Naive thymus-derived CD4-positive, alpha-beta T cell (primary cell): ENCODE data around the gene RHOBTB1. TPM values are rescaled to one million over a fixed set of nuclear protein-coding genes. Genes with fewer than 3 reads are reported as not detected.
A peak's percentile ranks its signal among the peaks of the same experiment; 100 is the strongest.

ENCODE experiments used
- ATAC-seq: fragments of 150-1000 bp; cut with Tn5 transposase; 2 replicates; pipeline ENCODE4 v1.10.0; 2021; ENCODE audit warnings: mild to moderate bottlenecking, moderate library complexity
- CTCF ChIA-PET: fragments of 350-600 bp; sonication (Branson Sonifier 250); formaldehyde crosslinking; loops from one replicate; lab custom pipeline; 2021; ENCODE audit warnings: antibody characterized with exemption; lab: Charles Lee
- POLR2A ChIA-PET: fragments of 350-600 bp; sonication (Branson Sonifier 250); formaldehyde crosslinking; loops from one replicate; lab custom pipeline; 2021; ENCODE audit warnings: antibody characterized with exemption, inconsistent platforms; lab: Charles Lee
- DNase-seq, 9 donors: peaks; one replicate each; pipeline versions ENCODE4 v3.0.0 to v3.0.0-alpha.2; 2020 to 2022; ENCODE audit warnings: mixed read lengths in 1 of 9
- H3K27ac ChIP-seq: one replicate; pipeline ENCODE4 v1.7.0; 2013; ENCODE audit warnings: mild to moderate bottlenecking, low read depth, low read length, moderate library complexity
- H3K27me3 ChIP-seq, 2 donors: one replicate each; pipeline ENCODE4 v1.7.0; 2013; ENCODE audit warnings: low read length in 2 of 2, mild to moderate bottlenecking in 2 of 2, moderate library complexity in 2 of 2; ENCODE audit not compliant: control insufficient read depth in 2 of 2, insufficient read depth in 2 of 2
- H3K36me3 ChIP-seq, 3 experiments: 1 replicate in 2 of 3; 2 replicates in 1 of 3; pipeline ENCODE4 v1.7.0; 2013; ENCODE audit warnings: low read length in 3 of 3, mild to moderate bottlenecking in 3 of 3, moderate library complexity in 1 of 3; ENCODE audit not compliant: insufficient read depth in 3 of 3, control insufficient read depth in 2 of 3
- H3K4me1 ChIP-seq, 2 donors: one replicate each; pipeline ENCODE4 v1.7.0; 2013; ENCODE audit warnings: low read length in 2 of 2, mild to moderate bottlenecking in 2 of 2, moderate library complexity in 1 of 2; ENCODE audit not compliant: control insufficient read depth in 2 of 2, insufficient read depth in 2 of 2
- H3K4me3 ChIP-seq: 2 replicates; pipeline ENCODE4 v1.7.0; 2013; ENCODE audit warnings: mild to moderate bottlenecking, low read length
- H3K9me3 ChIP-seq, 3 experiments: 1 replicate in 2 of 3; 2 replicates in 1 of 3; pipeline ENCODE4 v1.7.0; 2013; ENCODE audit warnings: low read length in 3 of 3; ENCODE audit not compliant: control insufficient read depth in 2 of 3
- H3K27ac Mint-ChIP-seq, 9 donors: one replicate each; pipeline ENCODE4 v1.8.0; 2020 to 2022; ENCODE audit warnings: mixed read lengths in 9 of 9, mild to moderate bottlenecking in 8 of 9, moderate library complexity in 5 of 9, inconsistent platforms in 2 of 9
- H3K27me3 Mint-ChIP-seq, 5 donors: one replicate each; pipeline ENCODE4 v1.8.0; 2021 to 2022; ENCODE audit warnings: mixed read lengths in 5 of 5, mild to moderate bottlenecking in 1 of 5
- H3K36me3 Mint-ChIP-seq, 5 donors: one replicate each; pipeline ENCODE4 v1.8.0; 2020 to 2022; ENCODE audit warnings: mixed read lengths in 5 of 5, mild to moderate bottlenecking in 3 of 5, inconsistent platforms in 1 of 5
- H3K4me1 Mint-ChIP-seq, 7 donors: one replicate each; pipeline ENCODE4 v1.8.0; 2020 to 2022; ENCODE audit warnings: mixed read lengths in 7 of 7, mild to moderate bottlenecking in 3 of 7, inconsistent platforms in 1 of 7
- H3K4me3 Mint-ChIP-seq, 10 donors: one replicate each; pipeline ENCODE4 v1.8.0; 2020 to 2022; ENCODE audit warnings: mild to moderate bottlenecking in 10 of 10, mixed read lengths in 10 of 10, moderate library complexity in 6 of 10, inconsistent platforms in 2 of 10
- H3K9me3 Mint-ChIP-seq, 11 donors: one replicate each; pipeline ENCODE4 v1.8.0; 2020 to 2022; ENCODE audit warnings: mixed read lengths in 11 of 11, mild to moderate bottlenecking in 4 of 11, inconsistent platforms in 1 of 11, moderate library complexity in 1 of 11
- intact Hi-C, 2 donors: fragments of 100-400 bp; cut with micrococcal nuclease; formaldehyde crosslinking; loops; one replicate each; pipeline ENCODE4 v1.15.1; 2023
- polyA plus RNA-seq, 2 donors: library from polyadenylated mRNA; unstranded; fragments of 300-500 nt; fragmentation: Illumina TruSeq; gene quantifications; one replicate each; pipeline ENCODE4 v1.2.3, GENCODE V29; 2021
- total RNA-seq, 6 experiments: library from RNA in 5 of 6; stranded (reverse) in 5 of 6; gene quantifications; 1 replicate in 5 of 6; 2 replicates in 1 of 6; pipeline ENCODE4 v1.2.3 and lab custom pipeline; 2021 to 2026

RHOBTB1 gene
- total RNA-seq, result 1 to 10 TPM in 1 of 5 experiments, under 1 TPM in 3, not detected in 1; 0.11 to 1.1 (median 0.22) TPM
- polyA plus RNA-seq, result not detected
- not detected for total RNA-seq (lab: John Stamatoyannopoulos, UW)

- Mint-ChIP-seq H3K4me1 (peaks cover 6 to 17% (median 12%) of the 10 kb centered on the region in 7 donors), H3K4me3 (peak within 1 kb of the TSS; percentile 69 to 87 (median 79)), H3K27ac (peak within 1 kb of the TSS in 1 of 9 donors; percentile 59), H3K36me3 (peaks cover 0 to 6% (median 0%) of the 10 kb centered on the region in 5 donors), H3K27me3 (peaks cover 48 to 89% (median 69%) of the 10 kb centered on the region in 5 donors), H3K9me3 (peaks cover 0 to 4% (median 0%) of the 10 kb centered on the region in 11 donors)
- H3K9me3 ChIP-seq, result no peaks in the 10 kb centered on the region
- ChIA-PET POLR2A (no interaction called here), CTCF (no interaction called here)
- peak; percentile 66 for ATAC-seq
- DNase-seq, result peak in 7 of 9 donors; percentile 7 to 44 (median 19)
- peaks cover 6 to 9% of the 10 kb centered on the region in 2 donors for H3K4me1 ChIP-seq
- H3K27me3 ChIP-seq, result peaks cover 4 to 9% of the 10 kb centered on the region in 2 donors
- H3K36me3 ChIP-seq, result no peaks in the 10 kb centered on the region
- peak within 1 kb of the TSS; percentile 22 for H3K4me3 ChIP-seq
- no peak within 1 kb of the TSS for H3K27ac ChIP-seq
- intact Hi-C loops, result no loop called here
Observed at GRCh38 chr10:60944058-60944909, at the start of gene RHOBTB1. RHOBTB1 (minus strand) TSS chr10:60944185; CDS start chr10:60911542, 32,643 bp downstream.

GRCh38 chr10:60992636-60993035 is 48.7 kb upstream of the RHOBTB1 start:
- intact Hi-C loops, result no loop called here
- DNase-seq (no peak), ATAC-seq (no peak)
- H3K4me1 Mint-ChIP-seq, result peaks cover 0 to 3% (median 0%) of the 10 kb centered on the region in 7 donors
- Histone ChIP-seq H3K27me3 (no peaks in the 10 kb centered on the region), H3K4me3 (no peak overlapping the region), H3K4me1 (no peaks in the 10 kb centered on the region), H3K27ac (no peak overlapping the region), H3K36me3 (no peaks in the 10 kb centered on the region), H3K9me3 (no peaks in the 10 kb centered on the region)
- H3K36me3 Mint-ChIP-seq, result no peaks in the 10 kb centered on the region
- no peak overlapping the region for H3K4me3 Mint-ChIP-seq
- POLR2A ChIA-PET, result no interaction called here
- CTCF ChIA-PET, result no interaction called here
- peaks cover 0 to 8% (median 0%) of the 10 kb centered on the region in 11 donors for H3K9me3 Mint-ChIP-seq
- H3K27me3 Mint-ChIP-seq, result peaks cover 9 to 32% (median 21%) of the 10 kb centered on the region in 5 donors
- H3K27ac Mint-ChIP-seq, result no peak overlapping the region

GRCh38 chr10:60990663-60991062 is 46.7 kb upstream of the RHOBTB1 start:
- peaks cover 0 to 3% (median 0%) of the 10 kb centered on the region in 7 donors for H3K4me1 Mint-ChIP-seq
- CTCF ChIA-PET, result no interaction called here
- peaks cover 0 to 8% (median 0%) of the 10 kb centered on the region in 11 donors for H3K9me3 Mint-ChIP-seq
- Histone ChIP-seq H3K4me3 (no peak overlapping the region), H3K4me1 (no peaks in the 10 kb centered on the region), H3K27ac (no peak overlapping the region), H3K9me3 (no peaks in the 10 kb centered on the region), H3K27me3 (no peaks in the 10 kb centered on the region), H3K36me3 (no peaks in the 10 kb centered on the region)
- no peaks in the 10 kb centered on the region for H3K36me3 Mint-ChIP-seq
- intact Hi-C loops, result no loop called here
- DNase-seq (no peak), ATAC-seq (no peak)
- no peak overlapping the region for H3K27ac Mint-ChIP-seq
- H3K27me3 Mint-ChIP-seq, result peaks cover 13 to 31% (median 15%) of the 10 kb centered on the region in 5 donors
- POLR2A ChIA-PET, result no interaction called here
- H3K4me3 Mint-ChIP-seq, result no peak overlapping the region

GRCh38 chr10:60989400-60989876 is 45.5 kb upstream of the RHOBTB1 start:
- ChIA-PET POLR2A (no interaction called here), CTCF (no interaction called here)
- intact Hi-C loops, result no loop called here
- DNase-seq, result no peak
- no peaks in the 10 kb centered on the region for H3K9me3 ChIP-seq
- Mint-ChIP-seq H3K27ac (no peak overlapping the region), H3K36me3 (no peaks in the 10 kb centered on the region), H3K27me3 (peaks cover 10 to 34% (median 18%) of the 10 kb centered on the region in 5 donors), H3K9me3 (peaks cover 0 to 8% (median 0%) of the 10 kb centered on the region in 11 donors), H3K4me3 (peak overlapping the region in 1 of 10 donors; percentile 18), H3K4me1 (peaks cover 0 to 3% (median 0%) of the 10 kb centered on the region in 7 donors)
- ATAC-seq, result peak; percentile 29
- H3K4me1 ChIP-seq, result no peaks in the 10 kb centered on the region
- H3K27me3 ChIP-seq, result no peaks in the 10 kb centered on the region
- no peaks in the 10 kb centered on the region for H3K36me3 ChIP-seq
- no peak overlapping the region for H3K4me3 ChIP-seq
- H3K27ac ChIP-seq, result no peak overlapping the region

GRCh38 chr10:60986791-60987190 is 42.8 kb upstream of the RHOBTB1 start:
- no peak overlapping the region for H3K27ac Mint-ChIP-seq
- DNase-seq (no peak), ATAC-seq (no peak)
- CTCF ChIA-PET, result no interaction called here
- H3K36me3 ChIP-seq, result no peaks in the 10 kb centered on the region
- intact Hi-C loops, result no loop called here
- H3K4me3 ChIP-seq, result no peak overlapping the region
- POLR2A ChIA-PET, result no interaction called here
- H3K9me3 Mint-ChIP-seq, result peaks cover 0 to 8% (median 0%) of the 10 kb centered on the region in 11 donors
- no peak overlapping the region for H3K4me3 Mint-ChIP-seq
- no peaks in the 10 kb centered on the region for H3K27me3 ChIP-seq
- no peaks in the 10 kb centered on the region for H3K9me3 ChIP-seq
- H3K36me3 Mint-ChIP-seq, result no peaks in the 10 kb centered on the region
- H3K27ac ChIP-seq, result no peak overlapping the region
- no peaks in the 10 kb centered on the region for H3K4me1 ChIP-seq
- H3K4me1 Mint-ChIP-seq, result peaks cover 0 to 3% (median 0%) of the 10 kb centered on the region in 7 donors
- peaks cover 7 to 30% (median 23%) of the 10 kb centered on the region in 5 donors for H3K27me3 Mint-ChIP-seq

GRCh38 chr10:60985951-60986350 is 42.0 kb upstream of the RHOBTB1 start:
- Mint-ChIP-seq H3K4me3 (no peak overlapping the region), H3K9me3 (peaks cover 0 to 8% (median 0%) of the 10 kb centered on the region in 11 donors), H3K27me3 (peaks cover 7 to 30% (median 20%) of the 10 kb centered on the region in 5 donors), H3K36me3 (no peaks in the 10 kb centered on the region), H3K4me1 (peaks cover 0 to 3% (median 0%) of the 10 kb centered on the region in 7 donors), H3K27ac (no peak overlapping the region)
- Histone ChIP-seq H3K27me3 (no peaks in the 10 kb centered on the region), H3K27ac (no peak overlapping the region), H3K36me3 (no peaks in the 10 kb centered on the region), H3K9me3 (no peaks in the 10 kb centered on the region), H3K4me1 (no peaks in the 10 kb centered on the region), H3K4me3 (no peak overlapping the region)
- no peak for ATAC-seq
- no peak for DNase-seq
- ChIA-PET POLR2A (no interaction called here), CTCF (no interaction called here)
- intact Hi-C loops, result no loop called here
